ENCODE measurements around the gene BARD1.

DNA sequence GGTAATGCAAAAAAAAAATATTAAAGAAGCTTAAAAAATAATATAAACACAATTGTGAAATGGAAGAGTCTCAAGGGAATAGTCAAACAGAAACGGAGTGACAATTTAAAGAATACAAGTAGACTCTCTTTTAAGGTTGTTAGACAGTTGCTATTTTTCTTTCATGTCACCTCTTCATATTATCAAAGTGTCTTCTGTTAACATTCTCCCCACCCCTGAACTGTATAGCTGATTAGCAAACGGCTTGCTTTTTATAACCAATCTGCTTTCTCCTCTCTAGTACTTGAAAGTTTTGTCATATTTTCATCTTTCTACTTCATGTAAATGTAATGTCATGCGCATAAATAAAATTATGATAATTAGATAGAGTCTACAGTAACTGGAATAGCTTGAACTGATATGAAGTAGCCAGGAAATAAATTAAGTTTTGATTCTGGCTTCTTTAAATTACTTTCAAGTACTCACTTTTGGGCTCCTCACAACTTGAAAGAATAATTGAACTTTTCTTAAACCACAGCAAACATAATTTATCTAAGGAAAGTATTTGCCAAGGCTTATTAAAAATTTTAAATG is 37.0 kb downstream of the BARD1 start:
- TF ChIP-seq EZH2 (IDR thresholded peaks at IDR 0.05; ENCODE audit: insufficient read depth, poor library complexity, severe bottlenecking) (no peak), EZH2phosphoT487 (IDR thresholded peaks at IDR 0.05; ENCODE audit: insufficient read depth, low read depth) (no peak)
